Stimulated activated CD8-positive, alpha-beta memory T cell treated with anti-CD3 and anti-CD28 coated beads, Interleukin-2, amount 100 ng/mL, for 48 hours (primary cell): ENCODE results near the gene LDLRAD1.
"Not testable (repeated sequence)": the region's sequence is repeated elsewhere in the genome, so short reads cannot be mapped to it uniquely, and the experiment has no call there.

Experiments used
- DNase-seq, 2 donors: peaks; one replicate each; pipeline ENCODE4 v3.0.0-alpha.2; 2020; ENCODE audit warnings: low read depth in 2 of 2

The LDLRAD1 gene

DNA sequence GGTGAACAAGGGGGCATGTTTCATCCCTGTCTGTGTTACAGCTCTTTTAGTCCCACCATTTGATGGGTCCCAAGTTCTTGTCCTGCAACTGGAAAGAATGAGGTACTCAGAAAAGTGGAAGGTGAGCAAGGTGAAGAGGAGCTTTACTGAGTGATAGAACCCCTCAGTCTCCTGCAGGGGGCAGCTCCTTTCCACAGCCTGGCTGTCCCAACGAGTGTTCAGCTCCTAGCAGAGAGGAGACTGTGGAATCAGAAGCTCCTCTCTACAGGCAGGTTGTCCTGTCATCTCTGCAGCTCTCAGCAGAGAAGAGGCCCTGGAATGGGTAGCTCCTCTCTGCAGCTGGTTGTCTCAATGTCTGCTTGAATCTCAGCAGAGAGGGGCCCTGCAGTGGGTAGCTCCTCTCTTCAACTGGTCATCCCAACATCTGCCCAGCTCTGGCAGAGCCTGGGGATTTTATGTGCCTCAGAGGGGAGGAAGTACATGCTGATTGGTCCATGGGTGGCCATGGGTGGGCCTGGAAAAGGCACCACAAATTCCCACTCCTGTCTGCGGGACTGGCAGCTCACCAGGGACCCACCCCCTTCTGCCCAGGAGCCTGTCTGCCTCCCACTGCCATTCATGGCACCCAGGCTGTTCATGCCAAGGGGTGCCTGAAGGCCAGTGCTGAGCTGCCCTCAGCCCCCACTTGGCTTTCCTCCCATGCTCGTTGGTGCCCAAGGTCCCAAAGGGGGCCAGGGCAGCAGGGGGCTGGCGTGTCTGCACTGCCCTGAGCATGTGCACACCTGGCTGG is 25.7 kb downstream of the LDLRAD1 start:
- DNase-seq, result no peak

DNA sequence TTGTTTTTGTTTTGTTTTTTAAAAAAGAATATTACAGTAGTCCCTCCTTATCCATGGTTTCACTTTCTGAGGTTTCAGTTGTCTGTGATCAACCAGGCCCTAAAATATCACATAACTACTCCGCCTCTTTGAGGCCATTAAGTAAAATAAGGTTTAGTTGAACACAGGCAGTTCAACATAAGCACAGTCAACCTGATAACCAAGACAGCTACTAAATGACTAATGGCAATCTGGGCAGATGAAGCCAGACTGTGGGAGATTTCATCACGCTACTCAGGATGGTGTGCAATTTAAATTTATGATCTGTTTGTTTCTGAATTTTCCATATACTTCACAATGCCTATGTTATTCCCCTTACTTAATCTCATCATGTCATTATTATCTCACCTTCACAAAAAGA is 30.1 kb downstream of the LDLRAD1 start:
- no peak for DNase-seq

DNA sequence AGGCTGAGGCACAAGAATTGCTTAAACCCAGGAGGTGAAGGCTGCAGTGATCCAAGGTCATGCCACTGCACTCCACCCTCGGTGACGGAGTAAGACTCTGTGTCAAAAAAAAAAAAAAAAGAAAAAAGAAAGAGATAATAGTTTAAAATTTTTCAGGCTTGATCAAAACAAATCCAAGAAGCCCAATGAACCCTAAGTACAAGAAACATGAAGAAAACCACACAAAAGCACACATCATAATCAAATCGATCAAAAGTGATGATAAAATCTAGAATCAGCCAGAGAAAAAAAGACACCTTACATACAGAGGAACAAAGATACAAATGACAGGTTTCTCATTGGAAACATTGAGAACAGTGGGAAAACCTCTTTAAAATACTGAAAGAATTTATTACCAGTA is 31.5 kb downstream of the LDLRAD1 start:
- no peak for DNase-seq

DNA sequence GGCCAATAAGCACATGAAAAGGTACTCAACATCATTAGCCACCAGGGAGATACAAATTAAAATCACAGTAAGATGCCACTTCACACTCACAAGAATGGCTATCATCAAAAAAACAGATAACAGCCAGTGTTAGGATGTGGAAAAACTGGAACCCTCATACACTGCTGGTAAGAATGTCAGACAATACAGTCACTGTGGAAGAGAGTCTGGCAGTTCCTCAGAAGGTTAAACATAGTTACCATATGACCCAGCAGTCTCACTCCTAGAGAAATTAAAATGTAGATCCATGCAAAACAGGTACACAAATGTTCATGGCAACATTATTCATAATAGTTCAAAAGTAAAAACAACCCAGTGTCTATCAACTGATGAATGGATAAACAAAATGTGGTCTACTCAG is 33.3 kb downstream of the LDLRAD1 start:
- DNase-seq, result no peak

DNA sequence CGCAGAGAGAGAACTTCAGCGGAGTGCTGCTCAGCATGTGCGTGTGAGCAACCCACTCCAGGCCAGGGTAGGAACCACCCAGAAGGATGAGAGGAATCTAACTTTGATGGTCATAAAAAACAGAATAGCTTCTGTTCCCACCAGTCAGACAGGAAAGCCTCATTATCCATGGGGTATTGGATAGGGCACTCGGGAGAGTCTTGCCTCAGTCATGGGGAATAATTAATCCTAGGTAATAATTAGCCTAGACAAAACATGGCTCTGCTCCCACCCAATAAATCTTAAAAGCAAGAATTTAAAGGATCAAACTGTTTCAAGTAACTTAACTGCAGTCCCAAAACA is 35.3 kb downstream of the LDLRAD1 start:
- no peak for DNase-seq

DNA sequence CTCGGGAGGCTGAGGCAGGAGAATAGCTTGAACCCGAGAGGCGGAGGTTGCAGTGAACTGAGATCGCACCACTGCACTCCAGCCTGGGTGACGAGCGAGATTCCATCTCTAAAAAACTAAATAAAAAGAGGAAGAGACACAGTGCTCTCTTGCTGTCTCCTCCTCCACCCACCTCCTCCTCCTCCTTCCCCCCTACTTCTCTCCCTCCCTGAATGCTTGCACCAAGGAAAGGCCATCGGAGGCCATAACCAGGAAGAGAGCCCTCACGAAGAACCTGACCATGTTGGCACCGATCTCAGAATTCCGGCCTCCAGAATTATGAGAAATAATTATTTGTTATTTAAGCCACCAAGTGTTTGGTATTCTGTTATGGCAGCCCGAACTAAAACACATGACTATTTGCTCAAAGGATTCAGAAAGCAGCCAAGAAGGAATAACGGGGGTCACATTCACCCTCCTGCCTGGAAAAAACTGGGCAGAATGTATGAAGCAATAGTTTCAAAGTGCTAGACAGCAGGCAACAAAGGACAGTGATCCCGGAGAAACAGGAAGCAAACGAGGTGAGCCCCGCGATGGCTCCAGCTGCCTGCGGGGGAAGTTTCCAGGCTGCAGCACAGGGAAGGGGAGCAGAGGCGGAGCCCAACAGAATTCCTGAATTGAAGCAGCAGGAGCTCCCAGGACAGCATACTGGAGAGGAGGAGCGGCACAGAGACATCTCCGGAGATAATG is 35.8 kb downstream of the LDLRAD1 start:
- no peak for DNase-seq

DNA sequence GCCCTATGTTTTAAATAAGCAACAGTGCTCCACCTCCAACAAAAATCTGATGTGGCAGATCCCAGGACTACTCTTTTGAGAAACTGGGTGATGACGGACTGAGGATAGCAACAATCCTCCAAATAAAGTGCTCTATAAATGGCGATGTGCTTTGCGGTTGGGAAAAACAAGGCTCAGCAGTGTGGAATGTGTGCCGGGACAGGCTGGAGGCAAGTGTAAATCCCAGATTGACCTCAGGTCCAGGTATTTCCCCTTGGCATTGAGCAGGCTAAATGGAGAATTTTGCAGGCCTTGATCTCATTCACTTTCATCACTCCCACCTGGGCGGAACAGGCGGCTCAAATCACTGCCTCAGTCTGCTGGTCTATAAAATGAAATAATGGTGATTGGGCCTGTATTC is 36.8 kb downstream of the LDLRAD1 start:
- no peak for DNase-seq

DNA sequence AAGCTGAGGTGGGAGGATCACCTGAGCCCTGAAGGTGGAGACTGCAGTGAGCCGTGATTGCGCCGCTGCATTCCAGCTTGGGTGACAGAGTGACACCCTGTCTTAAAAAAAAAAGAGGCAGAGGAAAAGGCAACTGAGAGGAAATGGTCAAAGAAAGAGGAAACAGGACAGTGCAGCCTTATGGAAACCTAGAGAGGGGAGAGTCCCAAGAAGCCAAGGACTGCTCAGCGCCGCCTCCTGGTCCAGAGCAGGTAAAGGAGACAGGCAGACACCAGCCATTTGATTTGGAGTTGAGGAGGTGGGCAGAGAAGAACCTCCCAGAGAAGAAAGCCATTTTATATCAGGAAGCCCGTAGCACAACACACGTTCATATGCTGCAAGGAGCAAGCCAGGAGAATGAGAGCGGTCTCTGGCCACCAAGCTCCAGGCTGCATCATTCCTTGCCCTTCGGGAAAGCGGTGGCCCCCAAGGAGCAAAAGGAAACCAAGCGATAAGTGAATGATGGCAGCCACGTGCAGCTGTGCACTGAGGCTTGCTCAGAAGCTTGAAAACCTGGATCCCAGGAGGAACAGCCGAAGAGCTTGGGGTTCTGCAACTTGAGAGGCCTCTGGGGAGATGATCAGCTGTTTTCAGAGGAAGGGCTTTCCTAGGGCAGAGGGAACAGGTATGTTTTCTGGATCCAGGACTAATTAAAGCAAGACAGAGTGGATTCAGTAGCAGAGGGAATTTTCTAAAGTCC is 38.1 kb downstream of the LDLRAD1 start:
- no peak for DNase-seq

DNA sequence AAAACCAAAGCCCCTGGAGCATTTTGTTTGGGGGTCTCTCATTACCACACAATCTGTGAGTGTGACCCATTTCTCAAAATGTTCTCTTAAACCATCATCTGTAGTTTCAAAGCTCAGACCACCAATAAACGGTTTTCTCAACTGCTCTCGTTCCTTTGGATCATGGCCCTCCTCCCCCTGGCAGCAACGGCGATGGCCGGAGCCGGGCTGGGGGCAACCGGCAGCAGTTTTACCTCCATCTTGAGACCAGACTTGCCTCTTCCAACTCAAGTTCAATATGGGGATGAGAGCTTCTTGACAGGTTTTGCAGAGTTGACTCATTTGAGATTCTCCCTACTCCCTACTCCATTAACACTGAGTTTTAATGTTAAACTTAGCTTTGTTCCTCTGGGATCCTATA is 42.1 kb downstream of the LDLRAD1 start:
- no peak for DNase-seq

DNA sequence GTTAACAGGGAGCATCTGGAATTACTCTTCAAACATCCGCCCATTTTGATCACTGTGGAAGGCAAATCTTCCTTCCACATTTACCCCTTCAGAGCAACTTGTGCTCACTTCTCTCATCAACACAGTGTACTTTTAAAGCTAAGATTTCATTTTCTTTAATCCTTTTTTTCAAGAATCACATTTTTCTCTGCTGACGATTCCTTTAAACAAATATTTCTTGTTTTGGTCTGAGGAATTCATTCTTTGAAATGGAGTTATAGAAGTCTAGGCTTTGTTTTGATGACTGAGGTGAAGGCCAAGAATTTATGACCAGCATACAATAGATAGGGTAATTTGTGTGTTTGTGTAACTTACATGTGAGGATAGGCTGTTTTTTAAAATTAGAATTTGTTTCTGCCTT is 46.3 kb downstream of the LDLRAD1 start:
- DNase-seq, result no peak

DNA sequence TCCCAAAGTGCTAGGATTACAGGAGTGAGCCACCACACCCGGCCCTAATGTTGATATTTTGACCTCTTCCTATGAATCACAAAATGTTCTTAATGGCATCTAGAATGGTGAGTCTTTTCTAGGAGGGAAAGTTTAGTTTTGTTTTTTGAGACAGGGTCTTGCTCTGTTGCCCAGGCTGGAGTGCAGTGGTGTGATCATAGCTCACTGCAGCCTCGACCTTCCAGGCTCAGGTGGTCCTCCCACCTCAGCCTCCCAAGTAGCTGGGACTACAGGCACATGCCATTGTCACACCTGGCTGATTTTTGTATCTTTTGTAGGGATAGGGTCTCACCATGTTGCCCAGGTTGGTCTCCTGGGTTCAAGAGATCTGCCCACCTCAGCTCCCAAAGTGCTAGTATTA is 48.7 kb downstream of the LDLRAD1 start:
- DNase-seq, result not testable (repeated sequence)

DNA sequence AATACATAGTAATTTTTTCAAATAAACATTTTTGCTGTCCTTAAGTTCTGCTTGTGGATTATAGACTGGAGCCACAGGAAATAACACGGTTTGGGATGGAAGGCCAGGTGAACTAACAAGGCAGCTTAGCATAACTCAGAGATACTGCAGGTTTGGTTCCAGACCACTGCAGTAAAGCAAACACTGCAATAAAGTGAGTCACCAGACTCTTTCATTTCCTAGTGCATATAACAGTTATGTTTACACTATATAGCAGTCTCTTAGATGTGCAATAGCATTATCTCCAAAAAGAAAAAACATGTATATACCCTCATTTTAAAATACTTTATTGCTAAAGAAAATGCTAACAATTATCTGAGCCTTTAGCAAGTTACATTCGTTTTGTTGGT is 49.9 kb downstream of the LDLRAD1 start:
- no peak for DNase-seq

DNA sequence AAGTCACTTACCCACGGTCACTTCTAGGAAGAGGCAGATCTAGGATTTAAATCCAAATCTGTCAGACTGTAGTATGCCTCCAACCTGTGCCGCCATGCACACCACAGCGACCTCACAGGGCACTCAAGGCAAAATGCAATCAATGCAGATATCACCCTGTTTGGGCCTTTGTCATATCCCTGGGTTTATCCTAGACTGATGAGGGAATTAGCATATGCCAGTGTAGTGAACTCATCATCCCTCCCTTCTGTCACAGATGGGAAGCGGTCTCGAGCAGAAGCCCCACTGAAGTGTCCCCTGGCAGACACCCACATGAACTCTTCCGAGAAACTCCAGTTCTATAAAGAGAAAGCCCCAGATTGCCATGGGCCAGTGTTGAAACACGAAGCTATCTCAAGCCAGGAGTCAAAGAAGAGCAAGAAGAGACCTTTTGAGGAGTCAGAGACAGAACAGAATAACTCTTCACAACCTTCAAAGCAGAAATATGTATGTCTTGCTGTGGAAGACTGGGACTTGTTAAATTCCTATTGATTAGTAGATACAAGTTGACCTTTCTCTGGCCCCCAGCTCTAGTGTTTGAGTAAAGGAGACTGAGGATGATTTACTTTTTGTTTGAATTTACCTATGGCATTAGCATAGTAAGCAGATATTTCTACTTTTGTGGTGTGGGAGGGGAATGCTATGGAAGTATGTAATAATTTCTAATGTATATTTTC is 50.4 kb downstream of the LDLRAD1 start:
- no peak for DNase-seq

DNA sequence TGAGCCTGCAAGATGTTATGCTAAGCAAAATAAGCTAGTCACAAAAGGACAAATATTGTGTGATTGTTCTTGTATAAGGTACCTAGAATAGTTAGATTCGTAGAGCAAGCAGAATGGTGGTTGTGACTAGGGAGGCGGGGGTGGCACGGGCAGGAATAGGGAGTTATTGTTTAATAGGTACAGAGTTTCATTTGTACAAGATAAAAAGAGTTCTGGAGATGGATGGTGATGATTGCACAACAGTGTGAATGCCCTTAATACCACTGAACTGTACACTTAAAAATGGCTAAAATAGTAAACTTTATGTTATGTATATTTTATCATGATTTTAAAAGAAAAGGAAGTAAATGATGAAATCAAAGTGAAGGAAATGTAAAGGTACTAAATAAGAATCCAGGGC is 51.2 kb downstream of the LDLRAD1 start:
- DNase-seq, result no peak

DNA sequence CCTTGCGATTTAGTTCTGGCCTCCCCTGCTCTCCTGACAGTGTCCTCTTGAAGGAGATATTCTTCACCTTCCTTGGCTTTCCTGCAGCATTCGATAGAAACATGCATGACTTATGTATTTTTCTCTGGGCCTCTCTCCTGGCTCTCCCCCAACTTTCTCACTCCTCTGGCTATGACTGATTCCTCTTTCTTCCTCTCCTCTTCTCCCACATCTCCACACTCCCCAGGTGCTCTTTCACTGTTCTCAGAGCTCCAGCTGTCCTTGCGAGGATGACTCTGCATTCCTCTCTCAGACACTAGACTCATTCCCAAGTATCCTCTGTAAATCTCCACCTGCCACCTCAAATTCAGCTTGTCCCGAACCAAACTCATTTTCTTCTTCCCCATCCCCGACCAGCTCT is 53.9 kb downstream of the LDLRAD1 start:
- DNase-seq, result no peak

DNA sequence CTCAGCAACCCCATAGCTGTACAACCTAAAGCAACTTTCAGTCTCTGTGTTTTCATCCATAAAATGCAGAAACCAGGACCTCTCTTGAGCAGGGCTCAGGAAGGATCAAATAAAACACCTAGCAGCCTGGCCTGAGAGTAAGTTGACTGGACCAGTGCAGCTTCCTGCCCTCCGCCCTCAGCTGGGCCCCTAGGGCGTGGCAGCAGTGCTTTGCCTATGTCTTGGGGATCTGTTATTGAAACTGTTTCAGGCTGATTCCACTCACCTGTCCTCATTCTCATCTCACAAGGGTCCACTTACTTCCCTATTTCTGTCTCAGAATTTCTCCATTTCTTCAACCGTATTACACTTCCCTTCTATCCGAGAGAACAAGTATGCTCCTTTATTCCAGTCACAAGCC is 54.5 kb downstream of the LDLRAD1 start:
- no peak for DNase-seq

DNA sequence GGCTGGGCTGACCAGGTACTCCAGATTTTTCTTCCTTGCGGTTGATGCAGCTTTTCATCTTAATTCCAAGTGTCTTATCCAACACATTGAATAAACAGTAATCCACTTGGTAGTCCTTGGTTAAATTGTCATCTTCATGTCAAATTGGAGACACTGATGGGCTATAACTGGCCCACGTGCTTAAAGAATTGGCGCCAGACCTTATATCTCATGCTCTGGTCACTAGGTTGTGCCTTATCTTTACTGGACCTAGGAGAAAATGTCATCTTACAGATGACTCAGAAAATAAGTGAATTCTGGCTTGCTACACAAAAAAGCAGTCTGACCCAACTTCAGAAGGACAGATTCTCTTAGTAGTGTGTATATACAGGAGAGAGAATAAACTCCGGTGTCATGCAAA is 55.6 kb downstream of the LDLRAD1 start:
- no peak for DNase-seq

DNA sequence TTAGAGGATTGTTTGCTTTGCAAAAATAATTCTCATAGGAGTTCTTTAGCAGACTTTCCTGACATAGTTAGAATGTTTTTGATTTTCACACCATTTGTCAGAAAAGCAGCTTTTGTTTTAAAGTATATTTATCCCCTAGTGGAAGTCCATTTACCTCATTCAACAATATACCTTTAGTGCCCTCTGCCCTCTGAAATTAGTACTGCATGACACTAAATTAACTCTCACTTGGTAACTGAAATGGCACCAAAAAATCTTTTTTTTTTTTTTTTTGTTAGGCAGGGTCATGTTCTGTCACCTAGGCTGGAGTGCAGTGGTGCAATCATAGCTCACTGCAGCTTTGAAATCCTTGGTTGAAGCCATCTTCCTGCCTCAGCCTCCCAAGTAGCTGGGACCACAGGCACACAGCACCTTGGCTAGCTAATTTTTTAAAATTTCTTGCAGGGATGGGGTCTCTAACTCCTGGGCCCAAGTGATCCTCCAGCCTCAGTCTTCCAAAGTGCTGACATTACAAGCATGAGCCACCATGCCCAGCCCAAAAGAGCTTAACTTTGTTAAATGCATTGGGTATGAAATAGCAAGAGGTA is 58.2 kb downstream of the LDLRAD1 start:
- no peak for DNase-seq
